H1 (cell line): ENCODE results near the gene FAM222B. TPM values are rescaled to one million over a fixed set of nuclear protein-coding genes. Genes with fewer than 3 reads are reported as not detected.

Experiments
- BACH1 ChIP-seq: IDR thresholded peaks from 2 replicates; pipeline ENCODE4 v1.6.1; 2012; ENCODE audit warnings: low read length, improper control_type of control experiment
- CHD1 ChIP-seq: IDR thresholded peaks from 2 replicates; pipeline ENCODE4 v1.6.1; 2012; ENCODE audit warnings: low read depth, low read length, improper control_type of control experiment
- CREB1 ChIP-seq: IDR thresholded peaks from 2 replicates; pipeline ENCODE4 v1.6.1; 2012; ENCODE audit warnings: inconsistent platforms
- CTCF ChIP-seq, 3 experiments: IDR thresholded peaks; 1 replicate in 2 of 3; 2 replicates in 1 of 3; pipeline versions ENCODE4 v1.5.1 to v1.6.1; 2011; ENCODE audit warnings: low read length in 3 of 3, mild to moderate bottlenecking in 3 of 3, inconsistent platforms in 2 of 3, low read depth in 1 of 3, moderate library complexity in 1 of 3; ENCODE audit not compliant: insufficient read depth in 1 of 3; ENCODE audit errors: control extremely low read depth in 1 of 3
- E2F6 ChIP-seq: IDR thresholded peaks from 2 replicates; pipeline ENCODE4 v1.6.1; 2012; ENCODE audit warnings: inconsistent platforms
- EGR1 ChIP-seq: IDR thresholded peaks from 2 replicates; pipeline ENCODE4 v1.6.1; 2011; ENCODE audit warnings: low read depth, low read length, borderline replicate concordance
- EZH2 ChIP-seq: fragments of 200-600 bp; sonication (generic); IDR thresholded peaks from 2 replicates; pipeline ENCODE4 v1.7.1; 2012; ENCODE audit warnings: low read depth, mild to moderate bottlenecking, moderate library complexity, low read length, inconsistent platforms; ENCODE audit not compliant: severe bottlenecking
- HDAC6 ChIP-seq: IDR thresholded peaks from one replicate; pipeline ENCODE4 v1.7.1; 2012; ENCODE audit warnings: low read depth, mild to moderate bottlenecking, inconsistent platforms, low read length, moderate library complexity
- JUN ChIP-seq: IDR thresholded peaks from 2 replicates; pipeline ENCODE4 v1.6.1; 2011; ENCODE audit warnings: low read depth, mild to moderate bottlenecking, improper control_type of control experiment, low read length
- JUND ChIP-seq: IDR thresholded peaks from 2 replicates; pipeline ENCODE4 v1.6.1; 2011; ENCODE audit warnings: mild to moderate bottlenecking, improper control_type of control experiment, low read length
- KDM1A ChIP-seq: fragments of 200-600, 300-600 bp; sonication (generic); IDR thresholded peaks from 2 replicates; pipeline ENCODE4 v1.7.1; 2016; ENCODE audit warnings: mild to moderate bottlenecking, low read length, borderline replicate concordance
- MAFK ChIP-seq: IDR thresholded peaks from 2 replicates; pipeline ENCODE4 v1.6.1; 2012; ENCODE audit warnings: low read depth, mild to moderate bottlenecking, improper control_type of control experiment, low read length
- PHF8 ChIP-seq: fragments of 200-600 bp; sonication (generic); conservative IDR thresholded peaks from 2 replicates; pipeline ENCODE4 v1.7.1; 2012; ENCODE audit warnings: low read depth, mild to moderate bottlenecking, inconsistent platforms, low read length, moderate library complexity
- POLR2AphosphoS5 ChIP-seq: IDR thresholded peaks from 2 replicates; pipeline ENCODE4 v1.6.1; 2011; ENCODE audit warnings: low read depth, low read length
- RAD21 ChIP-seq, 2 experiments: IDR thresholded peaks in 1 of 2; conservative IDR thresholded peaks in 1 of 2; 2 replicates each; pipeline ENCODE4 v1.6.1; 2011; ENCODE audit warnings: low read depth in 2 of 2, low read length in 2 of 2, improper control_type of control experiment in 1 of 2, inconsistent platforms in 1 of 2, mild to moderate bottlenecking in 1 of 2, moderate library complexity in 1 of 2
- RBBP5 ChIP-seq: IDR thresholded peaks from 2 replicates; pipeline ENCODE4 v1.7.1; 2012; ENCODE audit warnings: low read depth, mild to moderate bottlenecking, inconsistent platforms, low read length, moderate library complexity, borderline replicate concordance
- RNF2 ChIP-seq: fragments of 200-900, 300-1000 bp; sonication (generic); IDR thresholded peaks from 2 replicates; pipeline ENCODE4 v1.7.1; 2016; ENCODE audit warnings: borderline replicate concordance, low read depth, mild to moderate bottlenecking, antibody characterized with exemption, low read length; ENCODE audit not compliant: poor library complexity, severe bottlenecking; ENCODE audit errors: missing control alignments
- RXRA ChIP-seq: IDR thresholded peaks from 2 replicates; pipeline ENCODE4 v1.6.1; 2011; ENCODE audit warnings: low read depth, mild to moderate bottlenecking, low read length, moderate library complexity; ENCODE audit not compliant: insufficient read depth
- SIN3A ChIP-seq, 2 experiments: IDR thresholded peaks in 1 of 2; conservative IDR thresholded peaks in 1 of 2; 2 replicates each; pipeline ENCODE4 v1.6.1; 2011 to 2012; ENCODE audit warnings: low read length in 2 of 2, improper control_type of control experiment in 1 of 2, low read depth in 1 of 2, mild to moderate bottlenecking in 1 of 2
- SP4 ChIP-seq: IDR thresholded peaks from 2 replicates; pipeline ENCODE4 v1.6.1; 2012; ENCODE audit warnings: low read length, inconsistent platforms
- polyA plus RNA-seq, 7 experiments: library from polyadenylated mRNA; depleted of rRNA in 3 of 7; stranded (reverse) in 5 of 7; unstranded in 2 of 7; fragments of >200 nt in 5 of 7; fragments of 200-250 nt in 2 of 7; gene quantifications; 1 replicate in 5 of 7; 2 replicates in 1 of 7; 4 replicates in 1 of 7; pipeline versions ENCODE4 v1.2.1 to v1.2.3, GENCODE V29; 2011 to 2013; ENCODE audit warnings: missing spikeins in 2 of 7, mixed read lengths in 2 of 7
- total RNA-seq: library from RNA; stranded (reverse); fragmentation: NEBNext Ultra II Directional; extraction: Animal tissue kit (Norgen Biotek cat#: 25700); gene quantifications from 2 replicates; pipeline ENCODE4 v1.2.1, GENCODE V29; 2021
- TF ChIP-seq, protein P1 (sequence below): IDR thresholded peaks from 2 replicates; pipeline ENCODE4 v1.6.1; 2012; ENCODE audit warnings: inconsistent platforms

Gene FAM222B
- total and polyA plus RNA-seq, 2 of the 8 experiments (the other 6 are each of a cell fraction or from before 2014, with no cell fraction given): 42.1 to 81.7 TPM

DNA sequence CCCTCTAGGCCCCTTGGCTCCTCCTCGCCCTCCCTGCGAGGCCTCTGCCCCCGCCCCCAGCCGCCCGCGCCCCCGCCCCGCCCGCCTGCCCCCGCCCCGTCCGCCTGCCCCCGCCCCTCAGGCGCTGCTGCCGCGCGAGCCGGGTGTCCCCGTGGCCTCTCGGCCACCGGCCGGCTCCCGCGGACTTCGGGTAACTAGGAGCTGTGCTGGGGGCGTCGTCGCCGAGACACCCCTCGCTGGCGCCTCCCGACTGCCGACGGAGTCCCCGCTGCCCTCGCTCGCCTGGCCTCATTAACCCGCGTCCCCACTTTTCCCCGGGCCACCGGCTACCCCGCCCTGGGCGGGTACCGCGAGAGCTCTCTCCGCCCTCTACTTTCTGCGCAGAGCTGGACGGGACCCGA, 116.4 kb downstream of the FAM222B start, which contains the start of gene TLCD1 (continued):
- TF ChIP-seq SIN3A (conservative IDR thresholded peaks at IDR 0.05 in 1 of 2, IDR thresholded peaks at IDR 0.05 in 1 of 2; ENCODE audit: low read depth in 1 of 2, low read length in 2 of 2) (no peak), EZH2 (no peak), EGR1 (no peak), POLR2AphosphoS5 (no peak), CHD1 (no peak), PHF8 (no peak), RBBP5 (0 out of 2 replicates have a peak, but pooled peaks have one; percentile 21), KDM1A (no peak), CREB1 (peak; percentile 21; the same call in 1 of the 2 replicates), JUND (no peak), MAFK (no peak), RNF2 (no peak), BACH1 (no peak), JUN (no peak), E2F6 (no peak), SP4 (no peak), RAD21 (IDR thresholded peaks at IDR 0.05 in 1 of 2, conservative IDR thresholded peaks at IDR 0.05 in 1 of 2; ENCODE audit: low read depth in 2 of 2, low read length in 2 of 2) (no peak), CTCF (IDR thresholded peaks at IDR 0.05; ENCODE audit: control extremely low read depth in 1 of 3, insufficient read depth in 1 of 3, low read depth in 1 of 3, low read length in 3 of 3) (no peak), HDAC6 (no peak), RXRA (no peak)
- TF ChIP-seq, protein P1, sequence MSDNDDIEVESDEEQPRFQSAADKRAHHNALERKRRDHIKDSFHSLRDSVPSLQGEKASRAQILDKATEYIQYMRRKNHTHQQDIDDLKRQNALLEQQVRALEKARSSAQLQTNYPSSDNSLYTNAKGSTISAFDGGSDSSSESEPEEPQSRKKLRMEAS: no peak
